ENCODE measurements around the gene RRP1B.
"Not testable (repeated sequence)": the region's sequence is repeated elsewhere in the genome, so short reads cannot be mapped to it uniquely, and the experiment has no call there.

RRP1B gene, protein sequence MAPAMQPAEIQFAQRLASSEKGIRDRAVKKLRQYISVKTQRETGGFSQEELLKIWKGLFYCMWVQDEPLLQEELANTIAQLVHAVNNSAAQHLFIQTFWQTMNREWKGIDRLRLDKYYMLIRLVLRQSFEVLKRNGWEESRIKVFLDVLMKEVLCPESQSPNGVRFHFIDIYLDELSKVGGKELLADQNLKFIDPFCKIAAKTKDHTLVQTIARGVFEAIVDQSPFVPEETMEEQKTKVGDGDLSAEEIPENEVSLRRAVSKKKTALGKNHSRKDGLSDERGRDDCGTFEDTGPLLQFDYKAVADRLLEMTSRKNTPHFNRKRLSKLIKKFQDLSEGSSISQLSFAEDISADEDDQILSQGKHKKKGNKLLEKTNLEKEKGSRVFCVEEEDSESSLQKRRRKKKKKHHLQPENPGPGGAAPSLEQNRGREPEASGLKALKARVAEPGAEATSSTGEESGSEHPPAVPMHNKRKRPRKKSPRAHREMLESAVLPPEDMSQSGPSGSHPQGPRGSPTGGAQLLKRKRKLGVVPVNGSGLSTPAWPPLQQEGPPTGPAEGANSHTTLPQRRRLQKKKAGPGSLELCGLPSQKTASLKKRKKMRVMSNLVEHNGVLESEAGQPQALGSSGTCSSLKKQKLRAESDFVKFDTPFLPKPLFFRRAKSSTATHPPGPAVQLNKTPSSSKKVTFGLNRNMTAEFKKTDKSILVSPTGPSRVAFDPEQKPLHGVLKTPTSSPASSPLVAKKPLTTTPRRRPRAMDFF

DNA sequence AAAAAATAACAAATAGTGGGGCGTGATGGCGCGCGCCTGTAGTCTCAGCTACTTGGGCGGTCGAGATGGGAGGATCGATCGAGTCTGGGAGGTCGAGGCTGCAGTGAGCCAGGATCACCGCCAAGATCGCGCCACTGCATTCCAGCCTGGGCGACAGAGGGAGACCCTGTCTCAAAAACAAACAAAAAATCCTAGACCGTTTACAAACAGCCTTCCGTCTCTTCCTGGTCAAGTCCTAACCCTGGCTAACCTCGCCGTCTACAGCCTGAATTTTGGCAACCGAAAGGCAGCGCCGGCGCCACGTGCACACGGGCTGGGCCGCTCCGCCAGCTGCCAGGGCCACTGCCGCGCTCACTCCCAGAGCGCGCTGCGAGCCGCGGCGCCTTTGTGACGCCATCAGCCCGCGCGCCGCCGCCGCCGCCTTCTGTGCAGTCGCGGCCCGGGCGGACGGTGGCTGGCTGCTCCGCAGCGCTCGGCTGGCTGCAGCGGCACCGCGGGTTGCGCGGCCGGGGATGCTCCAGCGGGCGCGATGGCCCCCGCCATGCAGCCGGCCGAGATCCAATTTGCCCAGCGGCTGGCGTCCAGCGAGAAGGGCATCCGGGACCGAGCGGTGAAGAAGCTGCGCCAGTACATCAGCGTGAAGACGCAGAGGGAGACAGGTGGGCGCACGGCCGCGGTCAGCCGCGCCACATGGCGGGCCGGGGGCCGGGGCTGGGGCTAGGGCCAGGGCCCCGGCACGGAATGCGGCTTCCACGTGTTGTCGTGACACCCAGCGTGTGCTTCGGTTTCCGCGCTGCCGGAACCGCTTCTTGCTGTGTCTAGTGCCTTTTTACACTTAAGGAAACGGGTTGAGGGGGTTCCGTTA, at the start of gene RRP1B, which contains the start of gene HSF2BP:
Gene RRP1B (plus strand): TSS at position 425 of the 865 bp plus-strand sequence. CDS start 105 bp downstream, at position 530.
Gene HSF2BP (minus strand): TSS at position 353 of the 865 bp plus-strand sequence. CDS start 1,392 bp downstream, outside the sequence.
- DNase-seq (ENCODE audit: low read depth) = peak; percentile 82
- peak within 1 kb of the TSS; percentile 93 for H3K4me3 ChIP-seq (ENCODE audit: low read depth, low read length)
- TF ChIP-seq, protein P1, sequence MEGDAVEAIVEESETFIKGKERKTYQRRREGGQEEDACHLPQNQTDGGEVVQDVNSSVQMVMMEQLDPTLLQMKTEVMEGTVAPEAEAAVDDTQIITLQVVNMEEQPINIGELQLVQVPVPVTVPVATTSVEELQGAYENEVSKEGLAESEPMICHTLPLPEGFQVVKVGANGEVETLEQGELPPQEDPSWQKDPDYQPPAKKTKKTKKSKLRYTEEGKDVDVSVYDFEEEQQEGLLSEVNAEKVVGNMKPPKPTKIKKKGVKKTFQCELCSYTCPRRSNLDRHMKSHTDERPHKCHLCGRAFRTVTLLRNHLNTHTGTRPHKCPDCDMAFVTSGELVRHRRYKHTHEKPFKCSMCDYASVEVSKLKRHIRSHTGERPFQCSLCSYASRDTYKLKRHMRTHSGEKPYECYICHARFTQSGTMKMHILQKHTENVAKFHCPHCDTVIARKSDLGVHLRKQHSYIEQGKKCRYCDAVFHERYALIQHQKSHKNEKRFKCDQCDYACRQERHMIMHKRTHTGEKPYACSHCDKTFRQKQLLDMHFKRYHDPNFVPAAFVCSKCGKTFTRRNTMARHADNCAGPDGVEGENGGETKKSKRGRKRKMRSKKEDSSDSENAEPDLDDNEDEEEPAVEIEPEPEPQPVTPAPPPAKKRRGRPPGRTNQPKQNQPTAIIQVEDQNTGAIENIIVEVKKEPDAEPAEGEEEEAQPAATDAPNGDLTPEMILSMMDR (conservative IDR thresholded peaks at IDR 0.05; ENCODE audit: low read depth, low read length) = peak; percentile 17

DNA sequence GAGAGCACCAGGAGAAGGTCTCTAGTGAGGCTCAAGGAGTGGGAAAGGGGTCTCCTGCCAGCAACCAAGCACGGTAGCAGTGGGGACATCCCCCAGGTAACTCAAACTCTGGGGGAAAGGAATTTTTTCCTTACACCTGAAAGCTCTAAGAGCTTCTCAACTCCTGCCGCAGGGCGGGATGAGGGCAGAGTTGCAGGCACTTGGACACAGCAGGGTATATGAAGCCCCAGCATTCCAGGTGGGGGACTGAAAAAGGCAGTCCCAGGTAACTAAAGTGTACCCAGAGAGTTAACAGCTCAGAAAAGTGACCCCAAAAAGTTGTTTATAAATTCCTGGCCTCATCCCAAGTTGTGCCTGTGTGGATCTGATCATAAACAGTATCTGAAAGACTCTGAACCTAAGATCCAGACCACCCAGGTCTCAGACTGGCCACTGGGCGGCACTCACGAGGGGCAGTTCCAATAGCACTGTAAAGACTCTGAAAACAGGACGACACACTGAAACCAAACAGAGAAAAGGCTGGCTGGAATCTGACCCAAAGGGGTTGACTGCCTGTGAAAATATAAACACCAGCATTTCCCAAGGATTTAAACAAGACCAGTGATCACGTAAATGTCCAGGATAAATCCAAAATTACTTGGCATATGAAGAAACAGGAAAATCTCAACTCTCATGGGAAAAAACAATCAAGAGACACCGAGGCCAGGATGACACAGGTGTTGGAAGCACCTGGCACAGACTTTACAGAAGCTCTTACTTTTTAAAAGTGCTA, 47.6 kb upstream of the RRP1B start:
- TF ChIP-seq, protein P1 (conservative IDR thresholded peaks at IDR 0.05; ENCODE audit: low read depth, low read length) = peak; percentile 95
- peak; percentile 89 for DNase-seq (ENCODE audit: low read depth)

DNA sequence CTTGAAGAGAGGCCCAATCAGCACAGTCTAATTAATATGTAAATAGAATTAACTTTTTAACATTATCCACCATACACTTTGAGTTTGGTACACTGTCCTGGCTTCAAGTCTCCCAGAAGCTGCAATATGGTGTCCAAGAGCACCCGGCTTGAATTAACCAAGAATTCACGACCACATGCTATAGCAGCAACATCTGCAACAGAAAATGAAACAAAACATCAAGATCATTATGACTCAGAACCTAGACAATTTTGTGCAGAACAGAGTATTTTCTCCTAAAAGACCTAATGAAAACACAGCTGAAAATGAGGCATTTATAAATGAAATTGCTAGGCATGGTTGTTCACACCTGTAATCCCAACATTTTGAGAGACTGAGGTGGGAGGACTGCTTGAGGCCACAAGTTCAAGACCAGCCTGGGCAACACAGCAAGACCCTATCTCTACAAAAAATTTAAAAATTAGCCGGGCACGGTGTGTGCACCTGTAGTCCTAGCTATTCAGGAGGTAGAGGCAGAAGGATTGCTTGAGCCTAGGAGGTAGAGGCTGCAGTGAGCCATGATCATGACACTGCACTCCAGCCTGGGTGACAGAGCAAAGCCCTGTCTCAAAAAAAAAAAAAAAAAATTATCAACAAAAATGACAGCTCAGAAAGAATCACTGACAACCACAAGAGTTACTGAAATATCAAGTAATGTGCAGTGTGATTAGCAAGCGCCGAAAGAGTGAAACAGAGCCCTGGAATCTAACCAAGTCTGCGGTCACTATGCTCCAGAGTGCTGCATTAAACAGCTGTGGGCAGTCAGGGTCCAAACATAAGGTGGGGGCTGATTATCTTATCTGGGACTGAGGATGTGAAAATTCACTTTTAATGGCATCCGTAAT, 45.4 kb upstream of the RRP1B start:
- no peak overlapping the region for H3K4me3 ChIP-seq (ENCODE audit: low read depth, low read length)
- TF ChIP-seq, protein P1 (conservative IDR thresholded peaks at IDR 0.05; ENCODE audit: low read depth, low read length) = no peak
- DNase-seq (ENCODE audit: low read depth) = peak; percentile 72

More for the DNA sequence above, 47.6 kb upstream of the RRP1B start:
- H3K4me3 ChIP-seq (ENCODE audit: low read depth, low read length) = no peak overlapping the region

DNA sequence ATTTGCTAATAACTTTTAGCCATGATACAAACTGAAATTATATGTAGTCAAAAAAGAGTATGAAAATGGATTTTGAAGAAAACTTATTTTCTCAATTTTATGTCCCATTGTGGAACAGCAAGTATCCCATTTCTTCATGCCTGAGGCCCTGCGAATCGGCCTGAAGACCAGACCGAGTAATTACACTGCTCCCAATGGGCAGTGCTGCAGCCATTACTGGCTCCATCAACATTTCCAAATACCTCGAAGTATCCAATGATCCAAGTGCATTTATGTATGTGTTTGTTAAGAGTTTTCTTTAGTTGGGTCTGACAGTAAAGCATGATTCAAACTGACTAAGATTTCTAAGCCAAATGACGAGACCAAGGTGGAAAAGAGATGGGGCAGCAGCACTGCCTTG, 44.5 kb upstream of the RRP1B start:
- DNase-seq (ENCODE audit: low read depth) = no peak
- no peak overlapping the region for H3K4me3 ChIP-seq (ENCODE audit: low read depth, low read length)
- TF ChIP-seq, protein P1 (conservative IDR thresholded peaks at IDR 0.05; ENCODE audit: low read depth, low read length) = no peak

DNA sequence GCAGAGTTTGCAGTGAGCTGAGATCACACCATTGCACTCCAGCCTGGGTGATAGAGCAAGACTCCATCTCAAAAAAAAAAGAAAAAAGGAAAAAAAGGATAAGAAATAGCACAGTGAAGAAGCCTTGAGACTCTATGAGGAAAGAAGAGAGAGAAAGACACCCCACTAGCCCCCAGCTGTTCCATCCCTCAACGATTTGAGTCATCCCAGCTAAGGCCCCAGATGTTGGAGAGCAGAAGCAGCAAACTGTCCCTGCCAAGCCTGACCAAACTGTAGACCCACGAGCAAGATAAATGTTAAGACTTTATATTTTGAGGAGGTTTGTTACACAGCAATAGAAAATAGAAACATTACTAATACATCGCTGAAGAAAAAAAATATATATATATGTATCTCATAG, 42.5 kb upstream of the RRP1B start:
- not testable (repeated sequence) for H3K4me3 ChIP-seq (ENCODE audit: low read depth, low read length); DNase-seq (ENCODE audit: low read depth)

DNA sequence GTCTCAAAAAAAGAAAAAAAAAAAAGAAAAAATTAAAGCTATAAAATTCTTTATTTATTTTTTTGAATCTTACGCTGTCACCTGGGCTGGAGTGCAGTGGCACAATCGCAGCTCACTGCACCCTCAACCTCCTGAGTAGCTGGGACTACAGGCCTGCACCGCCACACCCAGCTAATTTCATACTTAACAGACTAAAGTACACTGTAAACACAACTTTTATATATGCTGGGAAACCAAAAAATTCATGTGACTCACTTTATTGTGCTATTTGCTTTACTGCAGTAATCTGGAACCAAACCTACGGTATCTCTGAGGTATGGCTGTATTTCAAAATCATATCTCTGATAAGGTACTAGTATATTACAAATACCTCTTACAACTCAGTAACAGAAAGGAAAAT, 40.4 kb upstream of the RRP1B start:
- no peak for DNase-seq (ENCODE audit: low read depth)
- no peak overlapping the region for H3K4me3 ChIP-seq (ENCODE audit: low read depth, low read length)

More for the DNA sequence above, 40.4 kb upstream of the RRP1B start:
- TF ChIP-seq, protein P1 (conservative IDR thresholded peaks at IDR 0.05; ENCODE audit: low read depth, low read length) = no peak

All from choroid plexus epithelial cell (primary cell).